K562 (cell line): ENCODE results near the gene MVP. TPM values are rescaled to one million over a fixed set of nuclear protein-coding genes. Genes with fewer than 3 reads are reported as not detected.
"Not testable (repeated sequence)": the region's sequence is repeated elsewhere in the genome, so short reads cannot be mapped to it uniquely, and the experiment has no call there.

Experiments
- ATAC-seq: fragments of 200-7000 bp; cut with Tn5 transposase; 3 replicates; pipeline ENCODE4 v1.9.1; 2020; ENCODE audit warnings: moderate library complexity
- BruUV-seq: library from RNA; stranded (reverse); fragments of 400-500 nt; replicated peaks from 2 replicates; lab custom pipeline; 2021; lab: Mats Ljungman, UMichigan
- CTCF ChIA-PET: fragments of 300-600 bp; formaldehyde crosslinking; extraction: SDS; loops from one replicate; lab custom pipeline; 2021; ENCODE audit warnings: low intra/inter-chr PET ratio; lab: Yijun Ruan, JAX
- POLR2A ChIA-PET: fragments of 300-600, 350-650 bp; sonication (Branson Sonifier 250); formaldehyde crosslinking; extraction: SDS; loops from one replicate; lab custom pipeline; 2021; ENCODE audit warnings: antibody characterized with exemption, inconsistent platforms; lab: Yijun Ruan, JAX
- DNase-seq, 4 experiments: peaks; one replicate each; pipeline versions ENCODE4 v3.0.0 to v3.0.0-alpha.2; 2011 to 2018; ENCODE audit warnings: low spot score in 3 of 4, mixed read lengths in 3 of 4; ENCODE audit errors: extremely low read depth in 1 of 4
- FAIRE-seq: peaks from 2 replicates; lab custom pipeline; 2011; peaks lifted over from hg19 to GRCh38; lab: Jason Lieb, UNC
- H2AFZ ChIP-seq: 2 replicates; pipeline ENCODE4 v1.6.0; 2011; ENCODE audit warnings: low read depth, low read length, control low read depth, inconsistent platforms
- H3K27ac ChIP-seq: fragments of 200-600 bp; 3 replicates; pipeline ENCODE4 v1.8.0; 2011; ENCODE audit warnings: low read depth, mild to moderate bottlenecking, control low read depth, inconsistent platforms, low read length, moderate library complexity, mixed read lengths; ENCODE audit errors: extremely low read depth
- H3K27me3 ChIP-seq, 2 experiments: fragments of 300-600 bp in 1 of 2; 2 replicates in 1 of 2; 3 replicates in 1 of 2; pipeline versions ENCODE4 v1.6.0 to v1.8.0; 2011; ENCODE audit warnings: inconsistent platforms in 2 of 2, low read length in 2 of 2, mild to moderate bottlenecking in 1 of 2, mixed read lengths in 1 of 2, moderate library complexity in 1 of 2; ENCODE audit not compliant: control insufficient read depth in 2 of 2, insufficient read depth in 2 of 2
- H3K36me3 ChIP-seq: fragments of 300-600 bp; 3 replicates; pipeline ENCODE4 v1.8.0; 2011; ENCODE audit warnings: mild to moderate bottlenecking, low read length, inconsistent platforms; ENCODE audit not compliant: control insufficient read depth, insufficient read depth
- H3K4me1 ChIP-seq, 2 experiments: fragments of 200-600 bp in 1 of 2; replicated peaks in 1 of 2; 2 replicates in 1 of 2; 3 replicates in 1 of 2; pipeline versions ENCODE4 v1.5.1 to v1.8.0; 2011; ENCODE audit warnings: inconsistent platforms in 2 of 2, low read length in 2 of 2, mild to moderate bottlenecking in 1 of 2, mixed read lengths in 1 of 2, moderate library complexity in 1 of 2; ENCODE audit not compliant: control insufficient read depth in 2 of 2, insufficient read depth in 2 of 2
- H3K4me2 ChIP-seq: 2 replicates; pipeline ENCODE4 v1.6.1; 2011; ENCODE audit warnings: low read length, control low read depth, inconsistent platforms, mixed read lengths; ENCODE audit not compliant: insufficient read depth
- H3K4me3 ChIP-seq: fragments of 200-600 bp; sonication (generic), shearing (Covaris generic); 2 replicates; pipeline ENCODE4 v1.5.1; 2016; ENCODE audit warnings: control low read depth, inconsistent platforms
- H3K79me2 ChIP-seq: fragments of 200-600 bp; 3 replicates; pipeline ENCODE4 v1.8.0; 2011; ENCODE audit warnings: low read length, inconsistent platforms; ENCODE audit not compliant: control insufficient read depth, insufficient read depth
- H3K9ac ChIP-seq, 2 experiments: 2 replicates each; pipeline versions ENCODE4 v1.6.0 to v1.6.1; 2011; ENCODE audit warnings: low read depth in 2 of 2, low read length in 2 of 2, control low read depth in 1 of 2, inconsistent platforms in 1 of 2, mild to moderate bottlenecking in 1 of 2, mixed read lengths in 1 of 2; ENCODE audit not compliant: insufficient read depth in 1 of 2
- H3K9me1 ChIP-seq: one replicate; pipeline ENCODE4 v1.6.0; 2011; ENCODE audit warnings: inconsistent platforms, mild to moderate bottlenecking, low read length, moderate library complexity; ENCODE audit not compliant: control insufficient read depth, insufficient read depth
- H3K9me3 ChIP-seq: replicated peaks from 2 replicates; pipeline ENCODE4 v1.5.1; 2011; ENCODE audit warnings: low read depth, low read length, inconsistent platforms; ENCODE audit not compliant: control insufficient read depth, insufficient read depth
- H4K20me1 ChIP-seq: replicated peaks from 2 replicates; pipeline ENCODE4 v1.6.1; 2011; ENCODE audit warnings: low read length, inconsistent platforms, mixed read lengths; ENCODE audit not compliant: control insufficient read depth, insufficient read depth
- BRCA1 ChIP-seq, 2 experiments: fragments of 450-650 bp in 1 of 2; sonication (generic) in 1 of 2; formaldehyde crosslinking in 1 of 2; IDR thresholded peaks; 2 replicates each; pipeline versions ENCODE4 v1.5.0 to v1.6.1; 2017 to 2020; ENCODE audit warnings: mild to moderate bottlenecking in 1 of 2, missing genetic modification reagents in 1 of 2
- RBFOX2 ChIP-seq: fragments of 200-400 bp; formaldehyde crosslinking; IDR thresholded peaks from 2 replicates; pipeline ENCODE4 v1.6.1; 2017; ENCODE audit warnings: low read depth, mild to moderate bottlenecking, low read length, moderate library complexity
- WGBS: fragments of 100-300 bp; shearing (Covaris generic); methylation state at CpG from one replicate; pipeline ENCODE4 v1.1.6; 2016; ENCODE audit warnings: low coverage, mixed read lengths; ENCODE audit not compliant: insufficient coverage; ENCODE audit errors: missing lambda C conversion rate; 5-methylcytosine and 5-hydroxymethylcytosine counted together
- in situ Hi-C: fragments of 300-500 bp; cut with MboI; formaldehyde crosslinking; loops from 4 replicates; pipeline ENCODE4 v1.15.0; 2018; ENCODE audit warnings: inconsistent platforms, mixed read lengths
- intact Hi-C: fragments of 100-400 bp; cut with micrococcal nuclease; formaldehyde crosslinking; loops from 2 replicates; pipeline ENCODE4 v1.14.2; 2022
- polyA plus RNA-seq, 8 experiments: library from polyadenylated mRNA; depleted of rRNA in 4 of 8; stranded (reverse) in 5 of 8; unstranded in 3 of 8; fragments of >200 nt; fragmentation: Nextera tagmentation in 2 of 8; fragmentation: Illumina TruSeq in 1 of 8; extraction: Ambion mirVana in 2 of 8; extraction: Trizol in 1 of 8; gene quantifications; 2 replicates each; pipeline versions ENCODE4 v1.2.1 to v1.2.3, GENCODE V29; 2011 to 2014; ENCODE audit warnings: inconsistent platforms in 1 of 8, missing spikeins in 1 of 8
- total RNA-seq, 7 experiments: library from RNA; depleted of rRNA in 6 of 7; stranded (reverse); fragments of >200 nt in 6 of 7; fragmentation: Illumina TruSeq in 2 of 7; extraction: Trizol in 2 of 7; gene quantifications; 2 replicates each; pipeline versions ENCODE4 v1.2.1 to v1.2.3, GENCODE V29; 2011 to 2021; ENCODE audit warnings: low replicate concordance in 1 of 7
- TF ChIP-seq, protein P1 (sequence below): sonication (generic); formaldehyde crosslinking; IDR thresholded peaks from 2 replicates; pipeline ENCODE4 v1.8.1; 2023; ENCODE audit warnings: mild to moderate bottlenecking, missing genetic modification reagents

MVP gene
- total and polyA plus RNA-seq, 9 of the 15 experiments (the other 6 are each of a cell fraction or from before 2014, with no cell fraction given), result 0.39 to 1.9 (median 0.76) TPM; not detected in 2

DNA sequence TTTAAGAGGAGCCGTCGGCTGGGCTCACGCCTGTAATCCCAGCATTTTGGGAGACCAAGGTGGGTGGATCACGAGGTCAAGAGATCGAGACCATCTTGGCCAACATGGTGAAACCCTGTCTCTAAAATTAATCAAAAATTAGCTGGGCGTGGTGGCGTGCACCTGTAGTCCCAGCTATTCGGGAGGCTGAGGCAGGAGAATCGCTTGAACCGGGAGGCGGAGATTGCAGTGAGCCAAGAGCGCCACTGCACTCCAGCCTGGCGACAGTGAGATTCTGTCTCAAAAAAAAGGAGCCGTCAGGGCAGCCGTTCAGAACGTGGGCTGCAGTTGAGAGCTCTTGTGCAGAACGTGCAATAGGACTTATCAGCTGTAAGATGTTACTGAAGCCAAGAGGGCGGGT, 27.1 kb upstream of the MVP start:
- peaks cover 76% of the 10 kb centered on the region for H3K79me2 ChIP-seq
- POLR2A ChIA-PET, result interaction anchor here (0.6 to 7.1 kb wide), 4 partner anchors 9 to 261 kb away, joined by 3 to 114 read pairs (median 3); no protein-coding TSS in a partner anchor
- ATAC-seq; TF ChIP-seq BRCA1 (IDR thresholded peaks at IDR 0.05): not testable (repeated sequence)
- TF ChIP-seq BRCA1 (CRISPR knock-in tag; IDR thresholded peaks at IDR 0.05), result 0 out of 2 replicates have a peak, but pooled peaks have one; percentile 18
- TF ChIP-seq RBFOX2, result 0 out of 2 replicates have a peak, but pooled peaks have one; percentile 24
- TF ChIP-seq, protein P1, sequence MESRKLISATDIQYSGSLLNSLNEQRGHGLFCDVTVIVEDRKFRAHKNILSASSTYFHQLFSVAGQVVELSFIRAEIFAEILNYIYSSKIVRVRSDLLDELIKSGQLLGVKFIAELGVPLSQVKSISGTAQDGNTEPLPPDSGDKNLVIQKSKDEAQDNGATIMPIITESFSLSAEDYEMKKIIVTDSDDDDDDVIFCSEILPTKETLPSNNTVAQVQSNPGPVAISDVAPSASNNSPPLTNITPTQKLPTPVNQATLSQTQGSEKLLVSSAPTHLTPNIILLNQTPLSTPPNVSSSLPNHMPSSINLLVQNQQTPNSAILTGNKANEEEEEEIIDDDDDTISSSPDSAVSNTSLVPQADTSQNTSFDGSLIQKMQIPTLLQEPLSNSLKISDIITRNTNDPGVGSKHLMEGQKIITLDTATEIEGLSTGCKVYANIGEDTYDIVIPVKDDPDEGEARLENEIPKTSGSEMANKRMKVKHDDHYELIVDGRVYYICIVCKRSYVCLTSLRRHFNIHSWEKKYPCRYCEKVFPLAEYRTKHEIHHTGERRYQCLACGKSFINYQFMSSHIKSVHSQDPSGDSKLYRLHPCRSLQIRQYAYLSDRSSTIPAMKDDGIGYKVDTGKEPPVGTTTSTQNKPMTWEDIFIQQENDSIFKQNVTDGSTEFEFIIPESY, result peak; percentile 47; the same call in 1 of the 2 replicates
- TF ChIP-seq, all 486 proteins: peak for 3; not testable (repeated sequence) for 483
- DNase-seq, CTCF ChIA-PET, intact Hi-C loops, FAIRE-seq, in situ Hi-C loops, H3K9me3 ChIP-seq, H3K27ac ChIP-seq, H3K9ac ChIP-seq, H3K4me3 ChIP-seq, H2AFZ ChIP-seq, BruUV-seq, H4K20me1 ChIP-seq, H3K27me3 ChIP-seq, H3K9me1 ChIP-seq: not testable (repeated sequence)
- Histone ChIP-seq H3K4me2 (peak overlapping the region; percentile 93; the same call in 1 of the 2 replicates), H3K4me1 (peaks cover 14 to 17% of the 10 kb centered on the region in 2 experiments), H3K36me3 (peaks cover 63% of the 10 kb centered on the region)
- 79% methylated on average over 18 of the region's 18 CpGs for WGBS
